HG02678 (cell line): Measurements from ENCODE around the gene DCTN4.
"Not testable (repeated sequence)": the region's sequence is repeated elsewhere in the genome, so short reads cannot be mapped to it uniquely, and the experiment has no call there.

Experiments used
- ATAC-seq: cut with Tn5 transposase; IDR thresholded peaks from one replicate; pipeline ENCODE4 v1.9.1; 2021; ENCODE audit warnings: mild to moderate bottlenecking, moderate library complexity; ENCODE audit not compliant: unreplicated experiment

The DCTN4 gene

GRCh38 chr5:150778517-150779396 is 19.9 kb upstream of the DCTN4 start, which contains the start of gene SMIM3:
TSS of gene SMIM3 (plus strand) at chr5:150778757. CDS start at chr5:150795441, 16,684 bp downstream.
- peak; percentile 29 for ATAC-seq

GRCh38 chr5:150778088-150778516 is 19.3 kb upstream of the DCTN4 start:
- ATAC-seq, result no peak

GRCh38 chr5:150777685-150778084 is 18.9 kb upstream of the DCTN4 start:
- no peak for ATAC-seq

- ATAC-seq, result no peak
These were observed 15.3 kb upstream of the DCTN4 start for GRCh38 chr5:150774145-150774544.

- no peak for ATAC-seq
These were observed 12.4 kb upstream of the DCTN4 start for GRCh38 chr5:150771034-150771795.

GRCh38 chr5:150766251-150766650 is 7.4 kb upstream of the DCTN4 start:
- ATAC-seq, result no peak

GRCh38 chr5:150765799-150766169 is 7.0 kb upstream of the DCTN4 start:
- ATAC-seq, result no peak

GRCh38 chr5:150765011-150765798 is 6.4 kb upstream of the DCTN4 start:
- ATAC-seq, result no peak

- no peak for ATAC-seq
These were observed 5.7 kb upstream of the DCTN4 start for GRCh38 chr5:150764530-150764929.

- no peak for ATAC-seq
These were observed 4.4 kb upstream of the DCTN4 start for GRCh38 chr5:150763023-150763769.

- ATAC-seq, result no peak
These were observed 3.4 kb upstream of the DCTN4 start for GRCh38 chr5:150762211-150762610.

- no peak for ATAC-seq
These were observed 442 bp upstream of the DCTN4 start for GRCh38 chr5:150759334-150759583.

GRCh38 chr5:150758203-150758530 is 650 bp downstream of the DCTN4 start:
- ATAC-seq, result peak; percentile 19

GRCh38 chr5:150757087-150757649 is 1.6 kb downstream of the DCTN4 start:
- ATAC-seq, result no peak

- ATAC-seq, result no peak
These were observed 5.0 kb downstream of the DCTN4 start for GRCh38 chr5:150753863-150754262.

GRCh38 chr5:150753463-150753862 is 5.4 kb downstream of the DCTN4 start:
- no peak for ATAC-seq

- ATAC-seq, result no peak
These were observed 7.5 kb downstream of the DCTN4 start for GRCh38 chr5:150751096-150751891.

GRCh38 chr5:150750469-150750868 is 8.3 kb downstream of the DCTN4 start:
- no peak for ATAC-seq

- not testable (repeated sequence) for ATAC-seq
These were observed 15.7 kb downstream of the DCTN4 start for GRCh38 chr5:150743142-150743488.
